CD1c-positive myeloid dendritic cell (primary cell): ENCODE results near the gene SEC14L6.
"Not testable (repeated sequence)": the region's sequence is repeated elsewhere in the genome, so short reads cannot be mapped to it uniquely, and the experiment has no call there.

Experiments
- DNase-seq: peaks from one replicate; pipeline ENCODE4 v3.0.0-alpha.2; 2016; ENCODE audit errors: extremely low spot score

Gene SEC14L6

DNA sequence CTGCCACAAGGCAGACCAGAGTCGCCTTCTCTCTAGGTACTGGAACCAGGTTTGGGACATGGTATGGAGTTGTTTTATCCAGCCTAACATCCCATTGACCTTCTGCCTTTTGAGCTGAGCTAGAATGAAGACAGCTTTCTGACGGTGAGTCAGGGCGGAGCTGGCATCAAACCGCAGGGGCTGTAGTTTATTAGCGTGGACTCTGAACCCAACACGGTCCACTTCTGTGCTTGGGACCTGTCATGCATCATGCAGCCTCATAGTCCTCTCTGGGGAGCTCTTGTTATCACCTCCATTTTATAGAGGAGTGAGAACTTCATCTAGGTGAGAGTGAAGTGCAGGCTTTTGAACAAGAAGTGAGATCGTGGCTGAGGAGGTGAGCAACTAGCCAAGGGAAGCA is 19.6 kb upstream of the SEC14L6 start:
- DNase-seq, result no peak

DNA sequence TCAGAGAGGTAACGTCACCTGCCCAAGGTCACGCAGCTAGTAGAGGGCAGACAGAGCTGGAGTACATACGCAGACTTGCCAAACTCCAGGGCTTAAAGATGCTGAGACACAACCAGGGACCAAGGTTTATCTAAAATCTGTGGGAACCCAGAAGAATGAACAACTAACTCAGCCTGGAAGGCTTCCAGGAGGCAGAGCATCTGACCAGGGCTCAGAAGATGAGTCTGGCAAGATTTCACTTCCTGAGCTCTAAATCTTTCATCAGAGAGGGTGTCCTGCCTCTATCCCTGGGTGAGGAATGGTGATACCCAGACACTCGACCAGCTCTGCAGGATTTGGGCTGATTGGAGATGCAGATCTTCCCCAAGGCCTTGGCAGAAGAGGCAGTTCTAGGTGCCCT is 18.8 kb upstream of the SEC14L6 start:
- no peak for DNase-seq

DNA sequence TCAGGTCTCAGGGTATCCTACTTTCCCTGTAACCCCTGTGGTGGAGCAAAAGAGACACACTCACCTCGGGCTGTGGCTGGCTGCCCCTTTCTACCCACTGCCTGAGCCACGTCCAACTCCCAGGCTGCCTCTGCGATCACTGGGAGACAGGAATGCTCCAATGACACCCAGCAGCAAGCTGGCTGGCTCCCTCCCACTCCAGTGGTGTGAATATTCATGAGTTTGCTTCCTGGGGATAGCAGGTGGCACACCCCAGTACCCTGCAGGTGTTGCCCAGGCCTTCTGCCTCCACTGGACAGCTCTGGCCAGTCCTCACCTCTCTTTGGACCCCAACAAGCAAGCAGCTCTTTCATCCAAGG is 18.2 kb upstream of the SEC14L6 start:
- no peak for DNase-seq

- DNase-seq, result no peak
Measured at GRCh38 chr22:30564045-30564760, 17.7 kb upstream of the SEC14L6 start.

- DNase-seq, result no peak
Measured at GRCh38 chr22:30562366-30562765, 15.8 kb upstream of the SEC14L6 start.

DNA sequence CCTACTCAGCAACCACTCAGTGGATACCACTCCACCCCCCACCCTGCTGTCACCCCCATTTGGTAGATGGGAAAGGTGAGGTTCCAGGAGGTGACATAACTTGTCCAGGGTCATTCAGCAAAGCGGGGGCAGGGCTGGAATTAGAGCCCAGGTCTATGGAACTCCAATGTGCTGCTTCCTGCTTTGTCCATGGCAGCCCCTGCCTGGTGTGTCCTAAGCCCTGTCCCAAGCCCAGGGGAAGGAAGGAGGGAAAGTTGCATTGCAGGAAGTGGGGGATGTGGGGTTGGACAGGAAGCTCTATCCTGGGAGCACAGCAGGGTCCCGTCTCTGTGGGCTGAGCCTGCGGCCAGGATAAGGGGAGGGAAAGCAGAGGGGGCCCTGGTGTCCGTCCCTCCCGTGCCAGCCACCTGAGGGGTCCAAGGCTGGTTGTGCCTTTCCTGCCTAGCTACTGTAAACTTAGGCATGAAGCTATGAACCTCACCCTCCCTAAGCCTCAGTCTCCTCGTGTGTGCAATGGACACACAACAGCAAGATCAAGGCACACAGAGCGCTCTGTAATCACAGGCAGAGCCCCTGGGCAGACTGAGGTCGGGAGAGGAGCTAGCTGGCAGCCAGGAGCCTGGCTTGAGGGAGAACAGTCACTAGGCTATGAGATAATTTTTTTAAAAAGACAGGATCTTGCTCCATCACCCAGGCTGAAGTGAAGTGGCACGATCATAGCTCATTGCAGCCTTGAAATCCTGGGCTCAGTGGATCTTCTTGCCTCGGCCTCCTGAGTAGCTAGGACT is 15.1 kb upstream of the SEC14L6 start:
- DNase-seq, result no peak

- not testable (repeated sequence) for DNase-seq
Measured at GRCh38 chr22:30560643-30561202, 14.2 kb upstream of the SEC14L6 start.

GRCh38 chr22:30559889-30560288 is 13.3 kb upstream of the SEC14L6 start:
- no peak for DNase-seq

DNA sequence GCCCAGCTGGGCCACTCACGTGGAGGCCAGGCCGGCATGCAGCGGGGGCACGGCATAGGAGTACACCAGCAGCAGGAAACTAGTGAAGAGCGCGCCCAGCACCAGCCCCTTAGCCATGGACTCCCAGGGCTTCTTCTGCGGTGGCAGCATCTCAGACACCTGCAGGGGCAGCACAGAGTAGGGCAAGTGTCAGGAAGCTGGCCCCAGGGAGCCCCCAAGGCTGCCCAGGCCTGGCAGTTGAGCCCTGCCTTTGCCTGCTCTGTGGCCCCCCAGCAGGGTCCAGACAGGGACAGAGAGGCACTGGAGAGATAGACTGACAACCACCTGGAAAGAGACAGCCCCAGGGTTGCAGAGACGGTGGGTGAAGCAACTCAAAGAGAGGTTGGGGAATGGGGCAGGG is 10.7 kb upstream of the SEC14L6 start:
- DNase-seq, result no peak

DNA sequence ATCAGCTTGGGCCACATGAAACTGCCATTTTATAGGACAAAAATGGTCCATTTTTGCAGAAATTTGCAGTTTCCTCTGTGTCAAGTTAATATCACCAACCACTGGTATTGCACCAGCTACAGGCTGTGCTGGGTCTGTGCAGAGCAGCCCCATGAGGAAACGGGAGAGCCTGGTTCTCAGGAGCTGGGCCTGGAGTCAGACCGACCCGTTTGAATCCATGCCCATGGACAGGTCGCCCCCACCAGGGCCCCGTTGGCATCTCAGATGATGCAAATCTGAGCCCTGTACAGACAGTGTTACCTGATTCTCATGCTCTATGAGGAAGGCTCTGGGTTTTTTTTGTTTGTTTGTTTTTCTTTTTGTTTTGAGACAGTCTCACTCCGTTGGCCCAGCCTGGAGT is 9.8 kb upstream of the SEC14L6 start:
- no peak for DNase-seq

DNA sequence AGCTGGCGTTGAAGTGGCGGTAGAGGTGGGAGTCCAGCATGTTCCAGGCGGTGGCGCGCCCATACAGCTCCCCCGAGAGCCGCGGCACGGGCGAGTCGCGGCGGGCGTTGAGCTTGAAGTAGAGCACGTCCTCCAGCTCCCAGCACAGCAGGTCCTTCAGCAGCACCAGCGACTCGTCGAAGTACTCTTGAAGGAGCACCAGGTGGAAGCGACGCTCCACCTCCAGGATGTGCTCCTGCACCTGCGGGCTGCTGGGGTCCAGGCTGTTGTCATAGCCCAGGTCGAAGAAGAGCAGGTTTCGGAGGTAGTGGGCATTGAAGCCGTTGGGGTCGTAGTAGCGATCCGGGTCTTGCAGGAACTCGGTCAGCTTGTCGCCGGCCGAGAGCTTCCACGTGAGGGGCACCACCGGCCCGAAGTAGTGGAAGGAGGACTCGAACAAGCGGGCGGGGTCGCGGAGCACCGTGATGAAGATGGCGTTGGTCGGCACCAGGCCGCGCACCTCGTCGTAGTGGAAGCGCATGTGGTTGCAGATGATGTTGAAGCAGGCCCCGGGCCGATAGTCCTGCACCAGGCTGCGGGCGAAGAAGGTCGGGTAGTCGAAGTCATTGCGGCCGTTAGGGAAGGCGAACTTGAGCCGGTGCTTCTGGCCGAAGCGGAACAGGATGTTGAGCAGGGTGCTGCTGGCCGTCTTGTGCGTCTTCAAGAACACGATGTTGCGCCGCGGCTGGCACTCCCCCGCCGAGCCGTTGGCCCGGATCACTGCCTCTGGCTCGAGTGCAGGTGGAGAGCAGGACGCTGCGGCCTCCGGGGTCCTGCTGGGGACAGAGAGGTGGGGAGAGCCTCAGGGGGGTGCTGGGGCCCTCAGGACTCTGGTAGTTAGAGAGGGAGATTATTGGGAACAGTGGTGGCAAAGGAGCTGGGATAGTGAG is 9.0 kb upstream of the SEC14L6 start:
- no peak for DNase-seq

- no peak for DNase-seq
Measured at GRCh38 chr22:30553971-30554370, 7.4 kb upstream of the SEC14L6 start.

GRCh38 chr22:30552719-30553118 is 6.2 kb upstream of the SEC14L6 start:
- no peak for DNase-seq

GRCh38 chr22:30551813-30552212 is 5.3 kb upstream of the SEC14L6 start:
- DNase-seq, result not testable (repeated sequence)

- no peak for DNase-seq
Measured at GRCh38 chr22:30547188-30547587, 647 bp upstream of the SEC14L6 start.

DNA sequence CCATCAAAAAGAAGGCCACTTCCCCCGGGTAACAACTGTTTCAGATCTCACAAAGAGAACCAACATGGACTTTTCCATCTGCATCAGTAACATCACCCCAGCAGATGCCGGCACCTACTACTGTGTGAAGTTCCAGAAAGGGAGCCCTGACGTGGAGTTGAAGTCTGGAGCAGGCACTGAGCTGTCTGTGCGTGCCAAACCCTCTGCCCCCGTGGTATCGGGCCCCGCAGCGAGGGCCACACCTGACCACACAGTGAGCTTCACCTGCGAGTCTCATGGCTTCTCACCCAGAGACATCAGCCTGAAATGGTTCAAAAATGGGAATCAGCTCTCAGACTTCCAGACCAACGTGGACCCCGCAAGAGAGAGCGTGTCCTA is 3.7 kb downstream of the SEC14L6 start:
- DNase-seq, result no peak

DNA sequence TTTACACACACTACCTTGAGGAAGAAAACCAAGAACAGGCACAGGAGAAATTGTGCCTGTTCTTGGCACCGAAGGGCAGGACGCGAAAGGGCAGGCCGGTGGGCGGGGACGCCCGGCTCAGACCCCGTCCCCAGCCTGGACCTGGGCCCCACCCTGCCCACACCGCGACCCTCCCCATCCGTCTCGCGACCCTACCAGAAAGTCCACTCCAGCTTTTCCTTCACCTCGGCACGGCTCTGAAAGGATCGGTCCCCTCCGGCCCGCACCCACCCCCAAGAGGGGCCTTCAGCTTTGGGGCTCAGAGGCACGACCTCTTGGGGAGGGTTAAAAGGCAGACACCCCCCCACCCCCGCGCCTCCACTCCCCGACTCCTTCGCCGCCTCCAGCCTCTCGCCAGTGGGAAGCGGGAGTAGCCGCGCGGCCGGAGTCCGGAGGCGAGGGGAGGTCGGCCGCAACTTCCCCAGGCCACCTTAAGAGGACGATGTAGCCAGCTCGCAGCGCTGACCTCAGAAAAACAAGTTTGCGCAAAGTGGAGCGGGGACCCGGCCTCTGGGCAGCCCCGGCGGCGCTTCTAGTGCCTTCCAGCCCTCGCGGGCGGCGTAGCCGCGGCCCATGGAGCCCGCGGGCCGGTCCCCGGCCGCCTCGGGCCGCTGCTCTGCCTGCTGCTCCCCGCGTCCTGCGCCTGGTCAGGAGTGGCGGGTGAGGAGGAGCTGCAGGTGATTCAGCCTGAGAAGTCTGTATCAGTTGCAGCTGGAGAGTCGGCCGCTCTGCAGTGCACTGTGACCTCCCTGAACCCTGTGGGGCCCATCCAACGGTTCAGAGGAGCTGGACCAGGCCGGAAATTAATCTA is 4.4 kb downstream of the SEC14L6 start:
- DNase-seq, result peak; percentile 17

DNA sequence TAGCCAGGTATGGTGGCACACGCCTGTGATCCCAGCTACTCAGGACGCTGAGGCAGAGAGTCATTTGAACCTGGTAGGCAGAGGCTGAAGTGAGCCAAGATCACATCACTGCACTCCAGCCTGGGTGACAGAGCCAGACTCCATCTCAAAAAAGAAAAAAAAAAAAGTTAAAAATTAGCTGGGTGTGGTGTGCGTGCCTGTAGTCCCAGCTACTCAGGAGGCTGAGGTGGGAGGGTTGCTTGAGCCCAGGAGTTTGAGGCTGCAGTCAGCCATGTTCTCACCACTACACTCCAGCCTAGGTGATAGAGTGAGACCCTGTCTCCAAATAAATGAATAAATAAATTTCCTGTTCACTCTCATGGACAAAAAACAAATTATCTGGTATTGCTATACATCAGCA is 5.0 kb downstream of the SEC14L6 start:
- not testable (repeated sequence) for DNase-seq

DNA sequence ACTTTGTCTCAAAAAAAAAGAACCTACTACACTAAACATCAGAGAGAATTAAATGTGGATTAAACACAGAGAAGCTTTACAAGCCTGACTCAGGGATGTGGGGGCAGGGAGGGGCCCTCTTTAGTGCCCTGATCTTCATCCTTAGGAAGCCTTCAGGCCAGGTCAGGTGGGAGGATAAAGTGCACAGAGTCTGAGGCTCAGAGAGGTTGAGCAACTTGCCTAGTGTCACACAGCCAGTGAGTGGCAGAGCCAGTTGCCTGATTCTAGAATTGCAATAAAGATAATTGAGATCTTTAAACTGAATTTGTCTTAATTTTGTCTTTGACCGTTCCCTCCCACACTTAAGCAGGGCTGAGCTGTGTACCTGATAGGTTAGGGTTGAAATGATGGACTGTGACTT is 7.2 kb downstream of the SEC14L6 start:
- no peak for DNase-seq

DNA sequence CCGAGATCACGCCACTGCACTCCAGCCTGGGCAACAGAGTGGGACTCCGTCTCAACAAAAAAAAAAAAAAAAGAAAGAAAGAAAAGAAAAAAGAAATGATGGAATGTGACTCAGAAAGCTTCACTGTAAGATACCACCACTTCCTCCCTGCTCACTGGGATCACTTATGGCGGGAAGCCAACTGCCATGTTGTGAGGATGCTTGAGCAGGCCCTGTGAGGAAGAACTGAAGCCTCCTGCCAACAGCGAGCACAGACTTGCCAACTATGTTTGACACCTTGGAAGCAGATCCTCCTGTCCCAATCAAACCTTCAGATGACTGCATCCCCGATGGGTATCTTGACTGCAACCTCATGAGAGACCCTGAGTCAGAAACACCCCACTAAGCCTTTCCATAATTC is 8.3 kb downstream of the SEC14L6 start:
- DNase-seq, result no peak

GRCh38 chr22:30537083-30537731 is 9.3 kb downstream of the SEC14L6 start:
- DNase-seq, result no peak
